GM23248 (cell line): Measurements from ENCODE around the gene HDHD5. TPM values are rescaled to one million over a fixed set of nuclear protein-coding genes. Genes with fewer than 3 reads are reported as not detected.

Source experiments
- DNase-seq: peaks from one replicate; pipeline ENCODE4 v3.0.0-alpha.2; 2015
- H2AFZ ChIP-seq: fragments of 200-600 bp; sonication (generic); 2 replicates; pipeline ENCODE4 v1.6.1; 2016; ENCODE audit warnings: antibody characterized with exemption
- H3F3A ChIP-seq: fragments of 200-600 bp; sonication (generic); 2 replicates; pipeline ENCODE4 v1.6.1; 2016; ENCODE audit warnings: mild to moderate bottlenecking, antibody characterized with exemption, mixed run types; ENCODE audit not compliant: insufficient read depth
- H3K27ac ChIP-seq: fragments of 200-600 bp; sonication (generic); 2 replicates; pipeline ENCODE4 v1.5.1; 2016; ENCODE audit warnings: mild to moderate bottlenecking
- H3K27me3 ChIP-seq: fragments of 200-600 bp; sonication (generic); replicated peaks from 2 replicates; pipeline ENCODE4 v1.6.1; 2016; ENCODE audit warnings: mild to moderate bottlenecking; ENCODE audit not compliant: insufficient read depth
- H3K36me3 ChIP-seq: fragments of 200-600 bp; sonication (generic); 2 replicates; pipeline ENCODE4 v1.6.1; 2016; ENCODE audit warnings: low read depth, mild to moderate bottlenecking
- H3K4me1 ChIP-seq: fragments of 200-600 bp; sonication (generic); 2 replicates; pipeline ENCODE4 v1.6.1; 2016; ENCODE audit warnings: mild to moderate bottlenecking; ENCODE audit not compliant: insufficient read depth
- H3K4me2 ChIP-seq: fragments of 200-600 bp; sonication (generic); one replicate; pipeline ENCODE4 v1.6.1; 2016; ENCODE audit warnings: mild to moderate bottlenecking; ENCODE audit not compliant: unreplicated experiment
- H3K4me3 ChIP-seq: fragments of 200-600 bp; sonication (generic); 2 replicates; pipeline ENCODE4 v1.5.1; 2016; ENCODE audit warnings: mild to moderate bottlenecking
- H3K79me2 ChIP-seq: fragments of 200-600 bp; sonication (generic); 2 replicates; pipeline ENCODE4 v1.6.1; 2016; ENCODE audit warnings: mild to moderate bottlenecking; ENCODE audit not compliant: insufficient read depth
- H3K9ac ChIP-seq: fragments of 200-600 bp; sonication (generic); 2 replicates; pipeline ENCODE4 v1.6.1; 2016; ENCODE audit warnings: mild to moderate bottlenecking
- H3K9me2 ChIP-seq: fragments of 200-600 bp; sonication (generic); 2 replicates; pipeline ENCODE4 v1.6.1; 2016; ENCODE audit warnings: mixed run types, mild to moderate bottlenecking, moderate library complexity; ENCODE audit not compliant: insufficient read depth
- H3K9me3 ChIP-seq: fragments of 200-600 bp; sonication (generic); one replicate; pipeline ENCODE4 v1.6.1; 2017; ENCODE audit warnings: low read depth
- H4K20me1 ChIP-seq: fragments of 200-600 bp; sonication (generic); 2 replicates; pipeline ENCODE4 v1.6.0; 2016; ENCODE audit not compliant: insufficient read depth
- EZH2 ChIP-seq: fragments of 200-600 bp; sonication (generic); IDR thresholded peaks from 2 replicates; pipeline ENCODE4 v1.6.1; 2018; ENCODE audit warnings: antibody characterized with exemption, mild to moderate bottlenecking; ENCODE audit not compliant: insufficient read depth, poor library complexity, severe bottlenecking
- EZH2phosphoT487 ChIP-seq: fragments of 200-600 bp; sonication (generic); IDR thresholded peaks from 2 replicates; pipeline ENCODE4 v1.6.1; 2018; ENCODE audit warnings: antibody characterized with exemption, moderate library complexity, mild to moderate bottlenecking, low read depth; ENCODE audit not compliant: insufficient read depth
- WGBS, 2 experiments: methylation state at CpG; one replicate each; pipeline ENCODE4 v1.1.6; 2015 to 2017; ENCODE audit warnings: low lambda C conversion rate in 2 of 2, low coverage in 1 of 2; ENCODE audit errors: missing lambda C conversion rate in 2 of 2; 5-methylcytosine and 5-hydroxymethylcytosine counted together
- in situ Hi-C: fragments of 300-500 bp; cut with MboI; formaldehyde crosslinking; loops from 2 replicates; pipeline ENCODE4 v1.15.0; 2020
- polyA plus RNA-seq: library from polyadenylated mRNA; unstranded; fragments of >200 nt; fragmentation: Nextera tagmentation; extraction: Ambion mirVana; gene quantifications from 2 replicates; pipeline ENCODE4 v1.2.1, GENCODE V29; 2016
- total RNA-seq: library from RNA; depleted of rRNA; stranded (reverse); fragments of >200 nt; shearing (Covaris generic); gene quantifications from 2 replicates; pipeline ENCODE4 v1.2.3, GENCODE V29; 2014

Gene HDHD5
- total and polyA plus RNA-seq, 2 experiments from 2014 or later = 53.2 to 54.5 TPM

- WGBS, 2 experiments = 27 to 29% methylated on average over 7 of the region's 7 CpGs
- in situ Hi-C loops = loop anchor here (10.0 kb wide), 1 partner anchor 93 kb away; no protein-coding TSS in a partner anchor
- TF ChIP-seq EZH2 = no peak
- no peak for TF ChIP-seq EZH2phosphoT487
These were observed 8.4 kb upstream of the HDHD5 start for GRCh38 chr22:17167486-17167885.

GRCh38 chr22:17164392-17165024, 5.4 kb upstream of the HDHD5 start:
- Histone ChIP-seq H3K36me3 (no peaks in the 10 kb centered on the region), H3K27ac (no peak overlapping the region), H3K9me2 (no peaks in the 10 kb centered on the region), H3K4me1 (no peaks in the 10 kb centered on the region), H3K9ac (no peak overlapping the region), H2AFZ (no peak overlapping the region), H3K9me3 (no peaks in the 10 kb centered on the region), H3K79me2 (no peaks in the 10 kb centered on the region), H3K4me3 (no peak overlapping the region), H3F3A (no peaks in the 10 kb centered on the region), H4K20me1 (no peaks in the 10 kb centered on the region), H3K27me3 (no peaks in the 10 kb centered on the region), H3K4me2 (no peak overlapping the region)
- DNase-seq = peak; percentile 22
- no peak for TF ChIP-seq EZH2phosphoT487
- TF ChIP-seq EZH2 = no peak
- in situ Hi-C loops = loop anchor here (10.0 kb wide), 1 partner anchor 90 kb away; no protein-coding TSS in a partner anchor
- WGBS, 2 experiments = 81 to 94% methylated on average over 3 of the region's 3 CpGs

More at GRCh38 chr22:17167486-17167885, 8.4 kb upstream of the HDHD5 start:
- Histone ChIP-seq H3K4me3 (no peak overlapping the region), H3K4me2 (no peak overlapping the region), H3K4me1 (no peaks in the 10 kb centered on the region), H3K9me2 (no peaks in the 10 kb centered on the region), H3K27me3 (no peaks in the 10 kb centered on the region), H2AFZ (no peak overlapping the region), H3K9me3 (no peaks in the 10 kb centered on the region), H4K20me1 (no peaks in the 10 kb centered on the region), H3K27ac (no peak overlapping the region), H3K36me3 (no peaks in the 10 kb centered on the region), H3K9ac (no peak overlapping the region), H3F3A (no peaks in the 10 kb centered on the region), H3K79me2 (no peaks in the 10 kb centered on the region)
- DNase-seq = no peak

GRCh38 chr22:17162731-17163130, 3.7 kb upstream of the HDHD5 start:
- no peak for DNase-seq
- Histone ChIP-seq H3K4me3 (no peak overlapping the region), H2AFZ (no peak overlapping the region), H3K36me3 (no peaks in the 10 kb centered on the region), H3F3A (no peaks in the 10 kb centered on the region), H3K9me2 (no peaks in the 10 kb centered on the region), H3K27ac (no peak overlapping the region), H3K4me2 (no peak overlapping the region), H4K20me1 (no peaks in the 10 kb centered on the region), H3K9ac (no peak overlapping the region), H3K9me3 (no peaks in the 10 kb centered on the region), H3K27me3 (no peaks in the 10 kb centered on the region), H3K4me1 (peaks cover 4% of the 10 kb centered on the region; the same call in 1 of the 2 replicates), H3K79me2 (peaks cover 6% of the 10 kb centered on the region)
- WGBS, 2 experiments = 94 to 95% methylated on average over 8 of the region's 8 CpGs
- TF ChIP-seq EZH2phosphoT487 (no peak), EZH2 (no peak)
- in situ Hi-C loops = loop anchor here (10.0 kb wide), 1 partner anchor 88 kb away; no protein-coding TSS in a partner anchor

GRCh38 chr22:17161991-17162390, 2.9 kb upstream of the HDHD5 start:
- WGBS, 2 experiments = 91 to 95% methylated on average over 3 of the region's 3 CpGs
- no peak overlapping the region for H3K27ac ChIP-seq
- H3K4me3 ChIP-seq = no peak overlapping the region
- no peaks in the 10 kb centered on the region for H3K9me2 ChIP-seq
- no peaks in the 10 kb centered on the region for H3K9me3 ChIP-seq
- peaks cover 13% of the 10 kb centered on the region for H3K79me2 ChIP-seq
- no peaks in the 10 kb centered on the region for H4K20me1 ChIP-seq
- H3K4me2 ChIP-seq = no peak overlapping the region
- no peaks in the 10 kb centered on the region for H3K36me3 ChIP-seq
- no peaks in the 10 kb centered on the region for H3K27me3 ChIP-seq
- in situ Hi-C loops = loop anchor here (10.0 kb wide), 1 partner anchor 87 kb away; no protein-coding TSS in a partner anchor
- TF ChIP-seq EZH2phosphoT487 (no peak), EZH2 (no peak)
- H3K4me1 ChIP-seq = peaks cover 11% of the 10 kb centered on the region
- no peak for DNase-seq
- H2AFZ ChIP-seq = no peak overlapping the region
- H3F3A ChIP-seq = no peaks in the 10 kb centered on the region
- H3K9ac ChIP-seq = no peak overlapping the region
